Activated T-cell treated with anti-CD3 and anti-CD28 coated beads, Interleukin-2, amount 50 U/mL, for 24 hours (primary cell): ENCODE results near the gene ZNF821.
"Not testable (repeated sequence)": the region's sequence is repeated elsewhere in the genome, so short reads cannot be mapped to it uniquely, and the experiment has no call there.

Experiments
- DNase-seq: peaks from one replicate; pipeline ENCODE4 v3.0.0-alpha.2; 2020
- H3K27ac Mint-ChIP-seq: 2 replicates; pipeline ENCODE4 v1.8.0; 2020; ENCODE audit warnings: mild to moderate bottlenecking, mixed read lengths
- H3K27me3 Mint-ChIP-seq: 2 replicates; pipeline ENCODE4 v1.8.0; 2020; ENCODE audit warnings: mixed read lengths
- H3K36me3 Mint-ChIP-seq: 2 replicates; pipeline ENCODE4 v1.8.0; 2020; ENCODE audit warnings: low read depth, mixed read lengths
- H3K4me1 Mint-ChIP-seq: 2 replicates; pipeline ENCODE4 v1.8.0; 2020; ENCODE audit warnings: low read depth, mixed read lengths
- H3K4me3 Mint-ChIP-seq: 2 replicates; pipeline ENCODE4 v1.8.0; 2020; ENCODE audit warnings: mild to moderate bottlenecking, moderate library complexity, mixed read lengths
- H3K9me3 Mint-ChIP-seq: 2 replicates; pipeline ENCODE4 v1.8.0; 2020; ENCODE audit warnings: mixed read lengths

Gene ZNF821

DNA sequence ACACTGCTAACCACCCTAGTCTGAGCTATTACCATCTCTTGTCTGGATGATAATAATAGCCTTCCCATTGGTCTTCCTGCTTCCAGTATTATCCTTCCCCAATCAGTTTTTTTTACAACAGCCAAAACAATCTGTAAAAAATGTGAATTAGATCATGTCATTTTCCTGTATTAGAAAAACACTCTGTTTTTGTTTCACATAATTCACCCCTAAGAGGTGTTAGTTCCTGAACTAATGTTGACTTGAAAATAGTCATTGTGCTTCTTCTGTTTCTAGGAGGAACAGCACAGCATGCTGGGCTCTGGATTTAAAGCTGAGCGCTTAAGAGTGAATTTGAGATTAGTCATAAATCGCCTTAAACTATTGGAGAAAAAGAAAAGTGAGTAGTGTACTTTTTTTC lies 31.4 kb upstream of the ZNF821 start:
- H3K4me1 Mint-ChIP-seq = peaks cover 51% of the 10 kb centered on the region
- peaks cover 88% of the 10 kb centered on the region for H3K36me3 Mint-ChIP-seq
- no peaks in the 10 kb centered on the region for H3K27me3 Mint-ChIP-seq
- peak overlapping the region; percentile 77 for H3K27ac Mint-ChIP-seq
- no peak for DNase-seq
- no peaks in the 10 kb centered on the region for H3K9me3 Mint-ChIP-seq
- no peak overlapping the region for H3K4me3 Mint-ChIP-seq

GRCh38 chr16:71914802-71915201 lies 30.8 kb upstream of the ZNF821 start:
- Mint-ChIP-seq H3K9me3 (no peaks in the 10 kb centered on the region), H3K27me3 (no peaks in the 10 kb centered on the region), H3K4me3 (no peak overlapping the region), H3K27ac (peak overlapping the region; percentile 77), H3K4me1 (peaks cover 55% of the 10 kb centered on the region), H3K36me3 (peaks cover 86% of the 10 kb centered on the region)
- DNase-seq = no peak

GRCh38 chr16:71912534-71913275 lies 28.7 kb upstream of the ZNF821 start:
- no peak for DNase-seq
- H3K27ac Mint-ChIP-seq = peak overlapping the region; percentile 69
- no peaks in the 10 kb centered on the region for H3K9me3 Mint-ChIP-seq
- H3K27me3 Mint-ChIP-seq = no peaks in the 10 kb centered on the region
- peaks cover 85% of the 10 kb centered on the region for H3K36me3 Mint-ChIP-seq
- H3K4me1 Mint-ChIP-seq = peaks cover 71% of the 10 kb centered on the region
- H3K4me3 Mint-ChIP-seq = no peak overlapping the region

DNA sequence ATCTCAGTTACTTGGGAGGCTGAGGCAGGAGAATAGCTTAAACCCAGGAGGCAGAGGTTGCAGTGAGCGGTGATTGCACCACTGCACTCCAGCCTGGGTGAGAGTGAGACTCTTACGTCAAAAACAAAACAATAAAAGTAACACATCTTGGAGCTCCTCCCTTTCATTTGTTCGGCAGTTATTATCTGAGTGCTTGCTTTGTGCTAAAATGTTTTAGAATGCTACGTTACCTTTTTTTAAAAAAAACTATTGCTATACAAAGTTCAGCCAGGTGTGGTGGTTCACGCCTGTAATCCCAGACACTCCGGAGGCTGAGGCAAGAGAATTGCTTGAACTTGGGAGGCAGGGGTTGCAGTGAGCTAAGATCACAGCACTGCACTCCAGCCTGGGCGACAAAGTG lies 27.1 kb upstream of the ZNF821 start:
- no peaks in the 10 kb centered on the region for H3K27me3 Mint-ChIP-seq
- peaks cover 77% of the 10 kb centered on the region for H3K4me1 Mint-ChIP-seq

GRCh38 chr16:71905765-71906164 lies 21.8 kb upstream of the ZNF821 start:
- H3K27me3 Mint-ChIP-seq, H3K9me3 Mint-ChIP-seq, DNase-seq: not testable (repeated sequence)
- H3K4me3 Mint-ChIP-seq = peak overlapping the region; percentile 20
- peaks cover 71% of the 10 kb centered on the region for H3K36me3 Mint-ChIP-seq
- H3K27ac Mint-ChIP-seq = peak overlapping the region; percentile 88
- H3K4me1 Mint-ChIP-seq = peaks cover 79% of the 10 kb centered on the region

More for the DNA sequence above, 27.1 kb upstream of the ZNF821 start:
- DNase-seq = no peak
- Mint-ChIP-seq H3K4me3 (no peak overlapping the region), H3K27ac (peak overlapping the region; percentile 66), H3K36me3 (peaks cover 77% of the 10 kb centered on the region), H3K9me3 (no peaks in the 10 kb centered on the region)

DNA sequence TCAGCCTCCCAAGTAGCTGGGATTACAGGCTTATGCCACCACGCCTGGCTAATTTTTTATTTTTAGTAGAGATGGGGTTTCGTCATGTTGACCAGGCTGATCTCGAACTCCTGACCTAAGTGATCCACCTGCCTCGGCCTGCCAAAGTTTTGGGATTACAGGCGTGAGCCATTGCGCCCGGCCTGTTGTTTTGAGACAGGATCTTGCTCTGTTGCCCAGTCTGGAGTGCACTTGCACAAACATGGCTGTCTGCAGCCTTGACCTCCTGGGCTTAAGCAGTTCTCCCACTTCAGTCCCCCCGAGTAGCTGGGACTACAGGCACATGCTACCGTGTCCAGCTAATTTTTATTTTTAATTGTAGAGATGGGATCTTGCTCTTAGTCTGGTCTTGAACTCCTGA lies 20.3 kb upstream of the ZNF821 start:
- Mint-ChIP-seq H3K27me3 (no peaks in the 10 kb centered on the region), H3K4me1 (peaks cover 78% of the 10 kb centered on the region), H3K9me3 (no peaks in the 10 kb centered on the region), H3K4me3 (no peak overlapping the region), H3K27ac (peak overlapping the region; percentile 52), H3K36me3 (peaks cover 65% of the 10 kb centered on the region)
- DNase-seq = no peak

DNA sequence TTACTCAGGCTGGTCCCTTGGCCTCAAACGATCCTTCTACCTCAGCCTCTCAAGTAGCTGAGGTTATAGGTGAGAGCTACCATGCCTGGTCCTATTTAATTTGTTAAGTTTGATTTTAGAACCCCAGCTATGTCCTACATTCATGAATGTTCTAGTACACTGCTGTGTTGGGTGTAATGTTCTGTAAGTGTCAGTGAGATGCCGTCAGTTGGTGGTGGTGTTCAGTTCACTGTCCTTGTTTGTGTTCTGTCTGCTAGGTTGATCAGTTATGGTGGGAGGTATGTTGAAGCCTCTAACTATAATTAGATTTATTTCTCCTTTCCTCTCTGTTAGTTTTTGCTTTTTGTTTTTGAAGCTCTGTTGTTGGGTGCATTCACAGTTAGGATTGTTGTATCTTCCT lies 19.6 kb upstream of the ZNF821 start:
- no peak for DNase-seq
- peak overlapping the region; percentile 79 for H3K27ac Mint-ChIP-seq
- no peaks in the 10 kb centered on the region for H3K9me3 Mint-ChIP-seq
- H3K4me3 Mint-ChIP-seq = no peak overlapping the region
- H3K36me3 Mint-ChIP-seq = peaks cover 65% of the 10 kb centered on the region
- H3K4me1 Mint-ChIP-seq = peaks cover 77% of the 10 kb centered on the region
- no peaks in the 10 kb centered on the region for H3K27me3 Mint-ChIP-seq

DNA sequence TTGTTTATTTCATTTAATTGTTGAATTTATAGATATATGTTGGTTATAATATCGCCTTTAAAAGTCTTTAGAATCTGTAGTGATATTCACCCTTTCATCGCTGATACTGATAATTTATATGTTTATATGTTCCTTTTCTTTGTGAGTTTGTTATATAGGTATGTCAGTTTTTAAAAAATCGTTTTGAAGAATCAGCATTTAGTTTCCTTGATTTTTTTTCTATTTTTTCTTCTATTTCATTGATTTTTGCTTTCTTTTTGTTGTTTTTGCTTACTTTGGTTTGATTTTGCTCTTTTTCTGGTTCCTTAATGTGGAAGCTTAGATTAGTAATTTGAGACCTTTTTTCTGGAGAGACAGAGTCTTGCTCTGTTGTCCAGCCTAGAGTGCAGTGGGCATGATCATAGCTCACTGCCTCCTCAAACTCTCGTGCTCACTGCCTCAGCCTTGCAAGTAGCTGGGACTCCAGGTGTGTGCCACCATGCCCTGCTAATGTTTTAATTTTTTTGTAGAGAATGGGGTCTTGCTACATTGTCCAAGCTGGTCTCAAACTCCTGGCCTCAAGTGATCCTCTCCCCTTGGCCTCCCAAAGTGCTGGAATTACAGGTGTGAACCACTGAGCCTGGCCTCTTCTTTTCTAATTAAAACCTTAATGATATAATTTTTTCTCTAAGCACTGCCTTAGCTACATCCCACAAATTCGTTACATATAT lies 18.8 kb upstream of the ZNF821 start:
- no peak for DNase-seq
- no peaks in the 10 kb centered on the region for H3K27me3 Mint-ChIP-seq
- peak overlapping the region; percentile 59 for H3K27ac Mint-ChIP-seq
- H3K4me3 Mint-ChIP-seq = no peak overlapping the region
- peaks cover 63% of the 10 kb centered on the region for H3K36me3 Mint-ChIP-seq
- no peaks in the 10 kb centered on the region for H3K9me3 Mint-ChIP-seq
- H3K4me1 Mint-ChIP-seq = peaks cover 74% of the 10 kb centered on the region

- H3K4me1 Mint-ChIP-seq = peaks cover 57% of the 10 kb centered on the region
- peak overlapping the region; percentile 52 for H3K27ac Mint-ChIP-seq
- DNase-seq = no peak
- no peaks in the 10 kb centered on the region for H3K27me3 Mint-ChIP-seq
- peak overlapping the region; percentile 31 for H3K4me3 Mint-ChIP-seq
- no peaks in the 10 kb centered on the region for H3K9me3 Mint-ChIP-seq
- H3K36me3 Mint-ChIP-seq = peaks cover 64% of the 10 kb centered on the region
Measured at GRCh38 chr16:71899171-71899570, 15.2 kb upstream of the ZNF821 start.

DNA sequence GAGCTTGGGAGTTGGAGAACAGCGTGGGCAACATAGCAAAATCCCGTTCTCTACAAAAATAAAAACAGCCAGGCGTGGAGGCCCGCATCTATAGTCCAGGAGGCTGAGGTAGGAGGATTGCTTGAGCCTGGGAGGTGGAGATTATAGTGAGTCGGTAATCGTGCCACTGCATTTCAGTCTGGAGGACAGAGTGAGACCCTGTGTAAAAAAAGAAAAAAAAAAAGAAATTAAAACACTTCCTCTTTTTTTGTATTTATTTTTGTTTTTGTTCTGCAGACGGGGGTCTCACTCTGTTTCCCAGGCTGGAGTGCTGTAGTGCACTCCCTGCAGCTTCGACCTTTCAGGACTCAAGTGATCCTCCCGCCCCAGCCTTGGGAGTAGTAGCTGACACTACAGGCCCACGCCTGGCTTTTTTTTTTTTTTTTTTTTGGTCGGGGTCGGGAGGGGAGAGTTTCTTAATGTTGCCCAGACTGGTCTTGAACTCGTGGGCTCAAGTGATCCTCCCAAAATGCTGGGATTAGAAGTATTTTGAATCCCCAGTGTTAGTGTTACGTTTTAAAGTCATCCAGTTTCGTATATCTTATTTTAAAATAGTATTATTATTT lies 12.9 kb upstream of the ZNF821 start:
- Mint-ChIP-seq H3K27ac (peak overlapping the region; percentile 84), H3K9me3 (no peaks in the 10 kb centered on the region), H3K36me3 (peaks cover 44% of the 10 kb centered on the region), H3K4me3 (peak overlapping the region; percentile 98), H3K27me3 (no peaks in the 10 kb centered on the region), H3K4me1 (peaks cover 42% of the 10 kb centered on the region)
- no peak for DNase-seq

DNA sequence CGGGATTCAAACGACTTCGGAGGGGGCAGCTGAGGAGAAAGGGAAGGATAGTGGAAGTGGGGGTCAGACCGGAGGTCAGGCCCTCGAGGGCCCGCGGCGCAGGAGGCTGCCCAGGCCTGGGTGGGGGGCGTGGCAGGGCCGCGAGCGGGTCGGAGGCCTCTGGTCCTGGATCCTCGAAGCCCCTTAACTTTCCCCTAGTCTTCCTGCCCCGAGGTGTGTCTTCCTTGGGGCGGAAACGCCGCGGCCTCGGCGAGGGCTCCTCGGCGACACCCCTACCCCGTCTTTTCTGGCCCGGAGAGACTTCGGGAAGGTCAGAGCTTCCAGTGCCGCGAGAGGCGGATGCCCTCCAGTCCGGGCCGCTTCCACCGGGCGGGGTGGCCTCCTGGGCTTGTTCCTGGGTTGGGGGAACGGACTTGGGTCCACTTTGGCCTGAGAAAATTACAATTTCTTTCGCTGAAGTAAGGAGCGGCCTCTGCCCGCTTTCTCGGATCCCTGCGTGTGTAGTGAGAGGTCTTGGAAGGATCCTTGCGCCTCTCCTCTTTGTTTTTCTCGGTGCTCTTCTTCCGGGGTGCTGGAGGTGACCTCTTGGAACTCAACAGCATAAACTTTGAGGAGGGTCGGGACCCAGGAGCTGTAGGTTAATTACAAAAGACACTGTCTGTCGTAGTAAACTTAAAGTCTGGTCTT lies 11.8 kb upstream of the ZNF821 start:
- Mint-ChIP-seq H3K9me3 (no peaks in the 10 kb centered on the region), H3K4me1 (peaks cover 34% of the 10 kb centered on the region), H3K27me3 (no peaks in the 10 kb centered on the region), H3K36me3 (peaks cover 40% of the 10 kb centered on the region), H3K27ac (peak overlapping the region; percentile 98), H3K4me3 (peak overlapping the region; percentile 98)
- DNase-seq = no peak

DNA sequence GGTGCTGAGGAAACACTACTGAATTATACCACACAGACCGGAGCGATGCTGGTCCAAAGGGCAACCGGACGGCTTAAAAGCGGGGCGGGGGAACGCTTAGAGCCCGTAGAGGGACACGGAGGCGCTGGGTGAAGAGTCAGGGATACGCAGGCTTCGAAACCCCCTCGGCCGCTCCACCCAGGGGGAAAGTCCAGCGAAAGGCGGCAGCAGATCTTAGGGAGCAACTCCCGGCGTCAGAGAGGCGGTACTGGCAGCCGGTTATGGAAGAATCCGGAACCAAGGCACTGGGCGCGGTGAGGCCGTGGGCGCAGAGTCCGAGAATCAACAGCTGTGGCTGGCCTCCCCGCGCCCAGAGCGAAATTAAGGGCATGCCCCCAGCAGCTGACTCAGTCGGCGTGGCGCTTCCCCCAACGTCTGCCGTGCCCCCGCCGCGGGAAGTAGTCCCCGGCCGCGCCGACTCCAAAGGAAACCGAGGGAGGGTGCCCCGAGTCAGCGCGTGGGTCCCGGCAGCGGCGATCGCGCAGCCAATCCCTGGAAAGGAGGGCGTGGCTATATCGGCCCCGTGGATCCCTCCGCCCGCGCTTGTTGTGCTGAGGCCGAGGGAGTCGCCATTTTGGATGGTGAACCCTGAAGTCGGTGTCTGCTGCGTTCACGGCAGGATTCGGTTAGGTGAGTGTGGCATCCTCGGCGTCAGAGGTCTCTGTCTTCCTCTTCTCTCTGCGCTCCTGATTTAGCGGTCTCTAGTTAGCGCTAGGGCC lies 11.1 kb upstream of the ZNF821 start, which contains the start of gene IST1:
IST1 (plus strand) TSS at position 611 of the 758 bp plus-strand sequence. CDS start 20,110 bp downstream, outside the sequence.
- H3K4me3 Mint-ChIP-seq = peak within 1 kb of the TSS; percentile 98
- peak within 1 kb of the TSS; percentile 98 for H3K27ac Mint-ChIP-seq
- no peaks in the 10 kb centered on the region for H3K27me3 Mint-ChIP-seq
- DNase-seq = peak; percentile 98
- H3K36me3 Mint-ChIP-seq = peaks cover 37% of the 10 kb centered on the region
- H3K9me3 Mint-ChIP-seq = no peaks in the 10 kb centered on the region
- H3K4me1 Mint-ChIP-seq = peaks cover 29% of the 10 kb centered on the region

GRCh38 chr16:71894229-71894920 lies 10.4 kb upstream of the ZNF821 start:
- peak; percentile 63 for DNase-seq
- peak overlapping the region; percentile 98 for H3K27ac Mint-ChIP-seq
- no peaks in the 10 kb centered on the region for H3K9me3 Mint-ChIP-seq
- H3K27me3 Mint-ChIP-seq = no peaks in the 10 kb centered on the region
- H3K4me3 Mint-ChIP-seq = peak overlapping the region; percentile 98
- peaks cover 25% of the 10 kb centered on the region for H3K4me1 Mint-ChIP-seq
- peaks cover 35% of the 10 kb centered on the region for H3K36me3 Mint-ChIP-seq
